Measurements from ENCODE around the gene RHBDD1. TPM values are rescaled to one million over a fixed set of nuclear protein-coding genes. Genes with fewer than 3 reads are reported as not detected.

Gene RHBDD1
- total and polyA plus RNA-seq, 2 donors (not counting 3 experiments of a cell fraction or from before 2014, with no cell fraction given), result 6.8 to 19.4 TPM

GRCh38 chr2:226991663-226992062 lies 155.8 kb downstream of the RHBDD1 start:
- POLR2A ChIA-PET, result no interaction called here
- H3K9me1 ChIP-seq (replicated peaks; ENCODE audit: control insufficient read depth, extremely low read depth, insufficient read depth, low read length), result no peaks in the 10 kb centered on the region
- no TSS peak for BruUV-seq (replicated peaks)
- no peaks in the 10 kb centered on the region for H3K36me3 ChIP-seq (ENCODE audit: control insufficient read depth in 2 of 2, extremely low read depth in 1 of 2, insufficient read depth in 2 of 2, low read length in 2 of 2)
- CTCF ChIA-PET, result interaction anchor here (1.3 to 1.6 kb wide), 2 partner anchors 12 to 1325 kb away, joined by 3 read pairs; no protein-coding TSS in a partner anchor
- intact Hi-C loops (cut with micrococcal nuclease) (no loop called here), dilution Hi-C loops (cut with MboI; ENCODE audit: extremely low pct_ligation_motif_present, low sequenced_read_pairs) (no loop called here)
- TF ChIP-seq, protein P1, sequence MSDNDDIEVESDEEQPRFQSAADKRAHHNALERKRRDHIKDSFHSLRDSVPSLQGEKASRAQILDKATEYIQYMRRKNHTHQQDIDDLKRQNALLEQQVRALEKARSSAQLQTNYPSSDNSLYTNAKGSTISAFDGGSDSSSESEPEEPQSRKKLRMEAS (IDR thresholded peaks at IDR 0.05; ENCODE audit: insufficient read depth, insufficient read length), result no peak
- TF ChIP-seq, protein P2, sequence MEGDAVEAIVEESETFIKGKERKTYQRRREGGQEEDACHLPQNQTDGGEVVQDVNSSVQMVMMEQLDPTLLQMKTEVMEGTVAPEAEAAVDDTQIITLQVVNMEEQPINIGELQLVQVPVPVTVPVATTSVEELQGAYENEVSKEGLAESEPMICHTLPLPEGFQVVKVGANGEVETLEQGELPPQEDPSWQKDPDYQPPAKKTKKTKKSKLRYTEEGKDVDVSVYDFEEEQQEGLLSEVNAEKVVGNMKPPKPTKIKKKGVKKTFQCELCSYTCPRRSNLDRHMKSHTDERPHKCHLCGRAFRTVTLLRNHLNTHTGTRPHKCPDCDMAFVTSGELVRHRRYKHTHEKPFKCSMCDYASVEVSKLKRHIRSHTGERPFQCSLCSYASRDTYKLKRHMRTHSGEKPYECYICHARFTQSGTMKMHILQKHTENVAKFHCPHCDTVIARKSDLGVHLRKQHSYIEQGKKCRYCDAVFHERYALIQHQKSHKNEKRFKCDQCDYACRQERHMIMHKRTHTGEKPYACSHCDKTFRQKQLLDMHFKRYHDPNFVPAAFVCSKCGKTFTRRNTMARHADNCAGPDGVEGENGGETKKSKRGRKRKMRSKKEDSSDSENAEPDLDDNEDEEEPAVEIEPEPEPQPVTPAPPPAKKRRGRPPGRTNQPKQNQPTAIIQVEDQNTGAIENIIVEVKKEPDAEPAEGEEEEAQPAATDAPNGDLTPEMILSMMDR (IDR thresholded peaks at IDR 0.05; ENCODE audit: extremely low read depth in 1 of 2, insufficient read depth in 1 of 2, low read depth in 1 of 2, low read length in 2 of 2), result no peak
- TF ChIP-seq MYC (IDR thresholded peaks at IDR 0.05; ENCODE audit: low read depth, low read length) (no peak), FOS (IDR thresholded peaks at IDR 0.05; ENCODE audit: borderline replicate concordance, insufficient read depth, low read length) (no peak), POLR2A (IDR thresholded peaks at IDR 0.05; ENCODE audit: low read depth, low read length) (no peak), JUN (IDR thresholded peaks at IDR 0.05; ENCODE audit: borderline replicate concordance, insufficient read depth, insufficient read length, low read depth) (no peak), EZH2 (IDR thresholded peaks at IDR 0.05; ENCODE audit: borderline replicate concordance, low read depth, low read length, severe bottlenecking) (no peak), POLR2AphosphoS5 (IDR thresholded peaks at IDR 0.05; ENCODE audit: insufficient read depth, low read depth, low read length) (no peak)
- no peak overlapping the region for H3K9ac ChIP-seq (replicated peaks; ENCODE audit: extremely low read depth, insufficient read depth, low read length)
- H2AFZ ChIP-seq (ENCODE audit: low read depth, low read length), result no peak overlapping the region
- DNase-seq (ENCODE audit: low read depth, low spot score) (no peak), FAIRE-seq (no peak)
- H3K79me2 ChIP-seq (ENCODE audit: control insufficient read depth, insufficient read depth, low read length), result no peaks in the 10 kb centered on the region
- no peaks in the 10 kb centered on the region for H3K27me3 ChIP-seq (ENCODE audit: control insufficient read depth in 2 of 2, insufficient read depth in 2 of 2, low read length in 2 of 2)
- H3K4me2 ChIP-seq (ENCODE audit: insufficient read depth, low read length), result no peak overlapping the region
- H3K4me3 ChIP-seq (replicated peaks in 1 of 3; ENCODE audit: insufficient read depth in 1 of 3, low read depth in 1 of 3, low read length in 3 of 3), result no peak overlapping the region
- H3K27ac ChIP-seq (ENCODE audit: insufficient read depth, low read depth, low read length), result no peak overlapping the region
- H3K9me3 ChIP-seq (replicated peaks; ENCODE audit: control insufficient read depth, insufficient read depth, low read length), result no peaks in the 10 kb centered on the region
- no peaks in the 10 kb centered on the region for H4K20me1 ChIP-seq (replicated peaks; ENCODE audit: control insufficient read depth, extremely low read depth, insufficient read depth, low read length)
- no peaks in the 10 kb centered on the region for H3K4me1 ChIP-seq (ENCODE audit: control insufficient read depth, extremely low read depth, insufficient read depth, low read length)
